HL-60 (cell line): ENCODE measurements around the gene DNAJB8.

Source experiments
- GABPA ChIP-seq: IDR thresholded peaks from 2 replicates; pipeline ENCODE4 v1.6.1; 2012; ENCODE audit warnings: low read depth
- POLR2AphosphoS5 ChIP-seq: IDR thresholded peaks from 2 replicates; pipeline ENCODE4 v1.6.1; 2012; ENCODE audit warnings: low read depth
- TF ChIP-seq, protein P1 (sequence below): IDR thresholded peaks from one replicate; pipeline ENCODE4 v1.5.1; 2011; ENCODE audit warnings: low read length, control low read depth, inconsistent platforms; ENCODE audit not compliant: insufficient read depth

GRCh38 chr3:128503164-128503651 is 36.5 kb upstream of the DNAJB8 start:
- TF ChIP-seq, protein P1, sequence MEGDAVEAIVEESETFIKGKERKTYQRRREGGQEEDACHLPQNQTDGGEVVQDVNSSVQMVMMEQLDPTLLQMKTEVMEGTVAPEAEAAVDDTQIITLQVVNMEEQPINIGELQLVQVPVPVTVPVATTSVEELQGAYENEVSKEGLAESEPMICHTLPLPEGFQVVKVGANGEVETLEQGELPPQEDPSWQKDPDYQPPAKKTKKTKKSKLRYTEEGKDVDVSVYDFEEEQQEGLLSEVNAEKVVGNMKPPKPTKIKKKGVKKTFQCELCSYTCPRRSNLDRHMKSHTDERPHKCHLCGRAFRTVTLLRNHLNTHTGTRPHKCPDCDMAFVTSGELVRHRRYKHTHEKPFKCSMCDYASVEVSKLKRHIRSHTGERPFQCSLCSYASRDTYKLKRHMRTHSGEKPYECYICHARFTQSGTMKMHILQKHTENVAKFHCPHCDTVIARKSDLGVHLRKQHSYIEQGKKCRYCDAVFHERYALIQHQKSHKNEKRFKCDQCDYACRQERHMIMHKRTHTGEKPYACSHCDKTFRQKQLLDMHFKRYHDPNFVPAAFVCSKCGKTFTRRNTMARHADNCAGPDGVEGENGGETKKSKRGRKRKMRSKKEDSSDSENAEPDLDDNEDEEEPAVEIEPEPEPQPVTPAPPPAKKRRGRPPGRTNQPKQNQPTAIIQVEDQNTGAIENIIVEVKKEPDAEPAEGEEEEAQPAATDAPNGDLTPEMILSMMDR: no peak
- TF ChIP-seq POLR2AphosphoS5: no peak
- TF ChIP-seq GABPA: no peak
